Mucosa of rectum (tissue), 2 donors: ENCODE measurements around the gene EYA3.

Experiments used
- H3K27ac ChIP-seq, 2 donors: one replicate each; pipeline ENCODE4 v1.7.0; 2013; ENCODE audit warnings: inconsistent platforms in 2 of 2, low read depth in 2 of 2, low read length in 2 of 2
- H3K27me3 ChIP-seq, 2 donors: one replicate each; pipeline ENCODE4 v1.7.0; 2013; ENCODE audit warnings: low read length in 2 of 2; ENCODE audit not compliant: control insufficient read depth in 2 of 2, insufficient read depth in 2 of 2
- H3K36me3 ChIP-seq, 2 donors: one replicate each; pipeline ENCODE4 v1.7.0; 2013; ENCODE audit warnings: low read length in 2 of 2; ENCODE audit not compliant: control insufficient read depth in 2 of 2, insufficient read depth in 2 of 2
- H3K4me1 ChIP-seq, 2 donors: one replicate each; pipeline ENCODE4 v1.7.0; 2013; ENCODE audit warnings: low read length in 2 of 2, mild to moderate bottlenecking in 1 of 2; ENCODE audit not compliant: control insufficient read depth in 2 of 2, insufficient read depth in 2 of 2
- H3K4me3 ChIP-seq, 2 donors: one replicate each; pipeline ENCODE4 v1.7.0; 2013; ENCODE audit warnings: low read length in 2 of 2
- H3K9ac ChIP-seq, 2 donors: one replicate each; pipeline ENCODE4 v1.7.0; 2013; ENCODE audit warnings: low read length in 2 of 2, low read depth in 1 of 2, mild to moderate bottlenecking in 1 of 2
- H3K9me3 ChIP-seq, 2 donors: one replicate each; pipeline ENCODE4 v1.7.0; 2013; ENCODE audit warnings: low read length in 2 of 2; ENCODE audit not compliant: control insufficient read depth in 2 of 2
- donor health status: healthy.
- donor health status: Normal muscosa, but diverticular disease.

EYA3 gene

DNA sequence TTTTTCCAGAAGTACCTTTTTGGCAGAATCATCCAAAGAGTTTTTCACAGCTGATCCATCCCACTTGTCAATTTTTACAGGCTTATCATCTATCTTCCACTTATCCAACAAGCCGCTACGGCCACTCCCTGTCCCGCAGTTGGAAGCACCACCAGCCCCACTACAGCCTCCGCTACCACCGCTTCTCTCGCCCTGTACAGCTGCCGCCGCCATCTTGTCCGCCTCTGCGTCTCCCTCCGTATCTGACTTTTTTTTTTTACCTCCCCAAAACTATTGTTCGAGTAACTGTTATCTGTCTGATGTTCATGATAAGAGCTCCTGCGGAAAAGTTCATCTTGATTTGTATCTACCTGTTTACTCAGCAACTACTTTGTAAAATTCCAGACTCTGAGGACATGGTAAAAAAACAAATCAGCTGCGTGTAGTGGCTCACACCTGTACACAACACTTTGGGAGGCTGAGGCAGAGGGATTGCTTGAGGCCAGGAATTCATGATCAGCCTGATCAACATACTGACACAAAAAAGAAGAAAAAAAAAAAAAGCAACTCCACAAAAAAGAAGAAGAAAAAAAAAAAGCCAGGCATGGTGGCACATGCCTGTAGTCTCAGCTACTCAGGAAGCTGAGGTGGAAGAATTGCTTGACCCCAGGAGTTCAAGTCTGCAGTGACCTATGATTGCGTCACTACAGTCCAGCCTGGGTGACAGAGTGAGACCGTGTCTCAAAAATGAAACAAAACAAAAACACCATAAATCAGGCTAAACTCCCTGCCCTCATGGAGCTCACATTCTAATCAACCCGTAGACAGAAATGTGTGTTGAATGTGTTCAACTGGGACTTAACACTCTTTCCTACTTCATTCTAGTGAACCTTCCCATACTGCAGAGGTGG is 8.0 kb upstream of the EYA3 start:
- Histone ChIP-seq H3K4me1 (no peaks in the 10 kb centered on the region), H3K4me3 (no peak overlapping the region), H3K9ac (no peak overlapping the region), H3K27me3 (no peaks in the 10 kb centered on the region), H3K36me3 (no peaks in the 10 kb centered on the region), H3K27ac (no peak overlapping the region), H3K9me3 (no peaks in the 10 kb centered on the region)

DNA sequence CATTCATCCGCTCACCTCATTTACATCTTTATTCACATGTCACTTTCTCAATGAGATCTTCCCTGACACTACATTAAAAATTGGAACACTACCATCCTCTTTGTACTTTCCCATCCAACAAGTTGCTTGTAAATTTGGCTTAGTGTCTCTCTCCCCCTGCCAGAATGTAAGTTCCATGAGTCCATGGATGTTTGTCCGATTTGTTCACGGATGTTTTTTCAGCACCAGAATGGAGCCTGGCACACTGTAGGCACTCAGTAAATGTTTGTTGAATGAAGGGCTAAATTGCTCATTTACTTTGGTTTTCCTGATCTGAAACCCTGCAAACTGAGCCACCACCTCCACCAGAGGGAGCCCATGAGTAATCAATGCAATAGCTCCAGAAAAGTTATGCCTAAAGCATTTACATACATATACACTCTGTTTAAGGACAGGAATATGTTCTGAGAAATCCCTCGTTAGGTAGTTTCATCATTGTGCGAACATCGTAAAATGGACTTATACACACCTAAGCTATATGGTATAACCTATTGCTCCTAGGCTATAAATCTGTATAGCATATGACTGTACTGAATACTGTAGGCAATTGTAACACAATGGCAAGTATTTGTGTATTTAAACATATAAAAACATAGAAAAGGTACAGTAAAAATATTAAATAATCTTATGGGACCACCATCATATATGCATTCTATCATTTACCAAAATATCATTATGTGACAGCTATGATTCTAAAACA is 2.8 kb upstream of the EYA3 start:
- Histone ChIP-seq H3K27ac (no peak overlapping the region), H3K36me3 (no peaks in the 10 kb centered on the region), H3K27me3 (no peaks in the 10 kb centered on the region), H3K4me3 (no peak overlapping the region), H3K9ac (no peak overlapping the region), H3K9me3 (no peaks in the 10 kb centered on the region), H3K4me1 (peaks cover 16 to 20% of the 10 kb centered on the region in 2 donors)

DNA sequence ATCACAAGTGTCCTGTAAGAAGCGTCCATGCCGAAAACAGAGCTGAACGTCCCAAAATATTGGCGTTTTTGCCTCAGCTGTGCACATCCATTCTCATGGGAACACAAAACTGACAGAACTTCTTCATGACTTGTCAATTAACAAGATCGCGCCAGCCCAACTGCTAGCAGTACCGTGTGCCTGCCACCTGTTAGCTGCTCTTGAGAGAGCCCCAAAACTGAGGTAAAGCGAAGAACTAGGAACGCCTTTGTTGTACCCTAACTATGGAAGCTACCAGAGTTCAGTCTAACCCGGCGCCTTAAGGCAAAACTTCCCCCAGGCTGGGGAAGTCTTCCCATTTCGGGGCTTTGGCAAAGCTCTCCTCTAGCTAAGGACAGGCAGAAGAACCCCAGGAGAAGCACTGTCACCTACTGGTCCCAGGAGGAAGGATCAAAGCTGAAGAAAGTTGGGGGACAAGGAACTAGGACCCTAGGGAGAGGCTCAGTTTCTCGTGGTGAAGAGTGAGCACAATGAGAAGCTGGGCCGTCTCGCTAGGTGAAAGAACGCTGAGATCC is 719 bp downstream of the EYA3 start:
- H3K9ac ChIP-seq: peak overlapping the region; percentile 82 to 94
- no peaks in the 10 kb centered on the region for H3K27me3 ChIP-seq
- H3K36me3 ChIP-seq: no peaks in the 10 kb centered on the region
- peaks cover 17 to 24% of the 10 kb centered on the region in 2 donors for H3K4me1 ChIP-seq
- H3K27ac ChIP-seq: peak overlapping the region; percentile 89
- peak overlapping the region; percentile 92 to 98 for H3K4me3 ChIP-seq
- H3K9me3 ChIP-seq: no peaks in the 10 kb centered on the region

DNA sequence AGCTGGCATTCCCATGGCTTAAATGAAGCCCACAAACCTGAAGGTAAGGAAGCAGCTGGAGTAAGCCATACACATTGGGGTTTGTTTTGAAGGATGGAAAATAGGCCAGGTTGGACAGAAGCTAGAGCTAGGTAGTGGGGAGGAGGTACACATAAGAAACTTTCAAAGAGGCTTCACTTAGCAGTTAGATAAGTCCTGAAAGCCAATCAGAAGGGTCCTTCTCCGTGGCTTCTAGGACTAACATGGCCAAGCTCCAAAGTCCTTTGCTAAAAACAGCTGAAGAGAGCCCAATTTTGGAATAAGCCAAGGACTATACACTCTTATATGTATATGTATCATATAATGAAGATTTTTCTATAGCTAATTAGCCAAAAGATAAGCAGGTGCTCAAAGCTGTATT is 1.8 kb downstream of the EYA3 start:
- Histone ChIP-seq H3K4me1 (peaks cover 17 to 24% of the 10 kb centered on the region in 2 donors), H3K27ac (no peak overlapping the region), H3K4me3 (peak overlapping the region in 1 of 2 donors; percentile 17), H3K27me3 (no peaks in the 10 kb centered on the region), H3K36me3 (no peaks in the 10 kb centered on the region), H3K9me3 (no peaks in the 10 kb centered on the region), H3K9ac (no peak overlapping the region)

DNA sequence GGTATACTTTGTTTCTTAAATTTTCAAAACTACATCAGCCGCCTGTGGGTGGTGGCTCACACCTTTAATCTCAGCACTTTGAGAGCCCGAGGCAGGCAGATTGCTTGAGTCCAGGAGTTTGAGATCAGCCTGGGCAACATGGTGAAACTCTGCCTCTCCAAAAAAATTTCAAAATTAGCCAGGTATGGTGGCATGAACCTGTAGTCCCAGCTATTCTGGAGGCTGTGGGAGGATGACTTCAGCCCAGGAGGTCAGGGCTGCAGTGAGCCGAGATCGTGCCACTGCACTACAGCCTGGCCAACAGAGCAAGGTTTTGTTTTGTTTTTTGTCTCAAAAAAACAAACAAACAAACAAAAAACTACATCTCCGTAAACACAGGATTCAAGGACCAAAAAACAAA is 3.3 kb downstream of the EYA3 start:
- H3K4me3 ChIP-seq: no peak overlapping the region
- H3K36me3 ChIP-seq: no peaks in the 10 kb centered on the region
- peaks cover 17% of the 10 kb centered on the region in 2 donors for H3K4me1 ChIP-seq
- no peak overlapping the region for H3K9ac ChIP-seq
- no peaks in the 10 kb centered on the region for H3K9me3 ChIP-seq
- H3K27ac ChIP-seq: no peak overlapping the region
- no peaks in the 10 kb centered on the region for H3K27me3 ChIP-seq

DNA sequence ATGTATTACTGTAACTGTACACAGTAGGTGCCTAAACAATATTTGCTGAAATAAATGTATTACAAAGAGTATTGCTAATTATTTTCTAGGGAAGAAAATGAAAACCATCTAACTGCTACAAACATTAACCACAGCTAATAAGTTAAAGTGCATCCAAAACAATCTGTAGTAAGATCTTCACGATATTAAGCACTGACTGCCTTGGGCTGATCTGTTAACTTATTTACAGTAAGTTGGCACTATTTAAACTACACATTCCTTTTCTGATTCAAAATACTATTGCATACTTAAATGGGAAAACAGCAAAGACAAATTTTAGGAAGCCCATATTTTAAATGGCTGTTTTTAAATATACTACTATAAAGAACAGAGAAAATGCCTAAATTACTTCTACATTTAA is 4.5 kb downstream of the EYA3 start:
- H3K27ac ChIP-seq: no peak overlapping the region
- no peak overlapping the region for H3K9ac ChIP-seq
- no peaks in the 10 kb centered on the region for H3K27me3 ChIP-seq
- peaks cover 19 to 22% of the 10 kb centered on the region in 2 donors for H3K4me1 ChIP-seq
- H3K9me3 ChIP-seq: no peaks in the 10 kb centered on the region
- no peaks in the 10 kb centered on the region for H3K36me3 ChIP-seq
- no peak overlapping the region for H3K4me3 ChIP-seq

DNA sequence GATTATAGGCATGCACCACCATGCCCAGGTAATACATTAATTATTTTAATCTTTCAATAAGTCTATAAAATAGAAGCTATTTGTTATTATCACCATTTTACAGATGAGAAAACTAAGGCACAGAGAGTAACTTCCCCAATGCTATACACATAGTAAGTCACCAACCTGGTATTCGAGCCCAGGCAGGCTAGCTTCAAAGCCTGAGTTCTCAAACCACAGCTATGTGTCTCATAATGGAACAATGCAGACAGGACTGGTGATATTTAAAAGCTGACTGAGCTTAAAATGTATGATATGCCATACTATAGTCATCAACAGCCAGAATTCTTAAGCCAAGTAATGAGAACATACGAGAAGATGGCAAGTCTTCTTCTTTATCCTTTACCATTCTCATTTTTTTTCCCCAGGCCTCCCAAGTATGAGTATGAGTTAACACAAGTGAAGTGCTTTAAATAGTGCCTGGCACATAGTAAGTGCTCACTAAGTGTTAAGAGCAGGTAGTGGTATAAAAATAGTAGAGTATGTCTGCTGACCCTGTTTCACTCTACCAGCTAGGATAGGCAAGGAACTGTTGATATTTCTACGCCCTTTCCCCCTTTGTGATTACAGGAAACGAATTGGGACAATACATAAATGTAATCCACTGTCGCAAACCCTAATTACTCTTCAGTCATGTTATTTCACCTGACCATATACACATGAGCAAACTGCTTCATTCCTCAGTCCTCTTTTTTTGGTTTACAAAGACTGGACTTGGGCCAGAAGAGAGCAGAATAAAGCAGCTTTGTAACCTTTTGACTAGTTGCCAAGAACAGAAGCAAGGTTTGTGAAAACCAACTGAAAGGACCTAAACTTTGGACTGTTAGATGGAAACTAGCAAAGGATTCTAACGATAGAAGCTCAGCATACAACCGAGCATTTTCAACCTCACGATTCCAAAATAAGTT is 9.5 kb downstream of the EYA3 start:
- H3K4me1 ChIP-seq: peaks cover 2 to 11% of the 10 kb centered on the region in 2 donors
- H3K27me3 ChIP-seq: no peaks in the 10 kb centered on the region
- no peak overlapping the region for H3K4me3 ChIP-seq
- no peak overlapping the region for H3K9ac ChIP-seq
- no peaks in the 10 kb centered on the region for H3K36me3 ChIP-seq
- no peaks in the 10 kb centered on the region for H3K9me3 ChIP-seq
- H3K27ac ChIP-seq: peak overlapping the region; percentile 12 to 20

DNA sequence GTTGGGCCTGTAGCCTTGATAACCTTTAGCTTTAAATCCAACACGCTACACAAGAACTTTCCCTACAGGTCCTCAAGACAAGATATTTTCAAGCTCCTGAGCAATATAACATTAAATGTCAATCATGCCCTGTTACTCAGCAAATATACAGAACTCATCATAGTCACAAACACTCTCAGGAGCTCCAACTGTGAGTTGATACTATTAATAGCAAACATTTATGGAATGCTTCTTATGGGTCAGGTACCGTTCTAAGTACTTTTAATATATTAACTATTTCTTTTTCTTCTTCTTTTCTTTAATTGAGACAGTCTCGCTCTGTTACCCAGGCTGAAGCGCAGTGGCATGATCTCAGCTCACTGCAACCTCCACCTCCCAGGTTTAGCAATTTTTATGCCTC is 10.1 kb downstream of the EYA3 start:
- Histone ChIP-seq H3K4me3 (no peak overlapping the region), H3K36me3 (no peaks in the 10 kb centered on the region), H3K27ac (no peak overlapping the region), H3K9ac (no peak overlapping the region), H3K27me3 (no peaks in the 10 kb centered on the region), H3K4me1 (peaks cover 2 to 8% of the 10 kb centered on the region in 2 donors), H3K9me3 (no peaks in the 10 kb centered on the region)

DNA sequence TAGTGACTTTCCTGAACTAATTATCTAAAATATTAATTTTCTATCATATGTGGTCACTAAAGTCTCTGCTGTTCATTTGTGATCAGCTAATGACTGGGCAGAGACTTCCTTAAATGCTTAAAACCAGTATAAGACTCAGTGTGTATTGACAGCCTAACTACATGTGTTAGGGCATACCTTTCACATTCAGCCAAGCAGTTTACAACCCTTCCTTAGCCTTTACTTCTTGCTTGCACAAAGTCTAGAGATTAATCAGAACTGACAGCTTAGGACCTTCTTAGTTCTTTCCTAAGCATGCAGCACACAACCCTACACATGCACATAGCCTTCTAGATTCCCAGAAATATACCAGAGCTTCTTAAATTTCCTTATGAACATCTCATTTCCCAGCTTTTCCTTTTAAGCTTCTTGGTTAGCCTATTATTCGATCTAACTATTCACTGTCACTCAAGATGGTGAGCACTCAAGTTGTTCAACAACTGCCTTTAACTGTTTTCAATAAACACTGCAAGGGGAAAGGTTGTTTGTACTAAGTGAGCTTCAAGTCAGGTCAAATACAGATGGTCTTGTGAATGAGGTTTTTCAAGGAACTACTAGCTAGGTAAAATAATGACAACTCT is 13.4 kb downstream of the EYA3 start:
- no peak overlapping the region for H3K4me3 ChIP-seq
- H3K27ac ChIP-seq: no peak overlapping the region
- no peak overlapping the region for H3K9ac ChIP-seq
- peaks cover 2 to 8% of the 10 kb centered on the region in 2 donors for H3K4me1 ChIP-seq
- no peaks in the 10 kb centered on the region for H3K27me3 ChIP-seq
- H3K9me3 ChIP-seq: no peaks in the 10 kb centered on the region
- H3K36me3 ChIP-seq: no peaks in the 10 kb centered on the region
